D341Med (cell line): ENCODE measurements around the gene CYP4A22.
"Not testable (repeated sequence)": the region's sequence is repeated elsewhere in the genome, so short reads cannot be mapped to it uniquely, and the experiment has no call there.

Source experiments
- DNase-seq: peaks from one replicate; pipeline ENCODE4 v3.0.0; 2012; ENCODE audit warnings: low spot score

CYP4A22 gene

DNA sequence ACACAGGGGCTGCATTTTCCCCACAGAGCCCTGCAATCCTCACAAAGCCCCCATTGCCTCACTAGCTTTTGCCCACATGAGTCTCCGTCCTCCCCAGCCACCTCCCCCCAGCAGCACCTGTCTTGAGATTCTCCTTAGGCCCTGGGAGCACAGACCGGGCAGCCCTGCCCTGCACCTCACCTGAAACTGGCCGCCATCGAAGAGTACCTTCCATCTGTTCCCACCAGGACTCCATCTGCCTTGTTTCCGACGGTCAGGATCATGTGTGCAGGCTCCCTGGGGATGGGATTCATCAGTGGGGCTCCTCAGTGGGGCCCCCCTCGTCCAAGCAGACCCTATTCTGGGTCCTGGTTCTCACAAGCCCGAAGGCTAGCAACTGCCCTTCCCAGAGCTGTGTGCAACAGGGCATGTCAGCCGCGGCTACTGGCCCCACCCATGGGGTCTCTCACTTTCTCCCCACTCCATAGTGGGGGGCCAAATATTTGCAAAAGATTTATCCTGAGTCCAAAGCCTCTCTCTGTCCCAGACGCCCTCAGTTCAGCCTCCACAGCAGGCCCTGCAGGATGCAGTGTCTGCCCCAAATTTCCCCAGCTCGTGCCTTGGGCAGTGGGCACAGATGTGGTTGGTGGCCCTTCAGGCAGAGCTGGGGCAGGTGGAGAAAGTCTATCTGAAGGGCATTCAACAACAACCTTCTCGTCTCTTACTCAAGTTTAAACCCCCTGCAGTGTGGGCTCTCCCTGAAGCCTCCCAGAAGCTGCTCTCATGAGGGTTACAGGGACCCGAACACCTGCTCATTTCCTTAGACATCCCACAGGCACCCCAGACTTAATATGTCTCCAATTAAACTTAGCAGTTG is 47.8 kb downstream of the CYP4A22 start:
- peak; percentile 22 for DNase-seq

DNA sequence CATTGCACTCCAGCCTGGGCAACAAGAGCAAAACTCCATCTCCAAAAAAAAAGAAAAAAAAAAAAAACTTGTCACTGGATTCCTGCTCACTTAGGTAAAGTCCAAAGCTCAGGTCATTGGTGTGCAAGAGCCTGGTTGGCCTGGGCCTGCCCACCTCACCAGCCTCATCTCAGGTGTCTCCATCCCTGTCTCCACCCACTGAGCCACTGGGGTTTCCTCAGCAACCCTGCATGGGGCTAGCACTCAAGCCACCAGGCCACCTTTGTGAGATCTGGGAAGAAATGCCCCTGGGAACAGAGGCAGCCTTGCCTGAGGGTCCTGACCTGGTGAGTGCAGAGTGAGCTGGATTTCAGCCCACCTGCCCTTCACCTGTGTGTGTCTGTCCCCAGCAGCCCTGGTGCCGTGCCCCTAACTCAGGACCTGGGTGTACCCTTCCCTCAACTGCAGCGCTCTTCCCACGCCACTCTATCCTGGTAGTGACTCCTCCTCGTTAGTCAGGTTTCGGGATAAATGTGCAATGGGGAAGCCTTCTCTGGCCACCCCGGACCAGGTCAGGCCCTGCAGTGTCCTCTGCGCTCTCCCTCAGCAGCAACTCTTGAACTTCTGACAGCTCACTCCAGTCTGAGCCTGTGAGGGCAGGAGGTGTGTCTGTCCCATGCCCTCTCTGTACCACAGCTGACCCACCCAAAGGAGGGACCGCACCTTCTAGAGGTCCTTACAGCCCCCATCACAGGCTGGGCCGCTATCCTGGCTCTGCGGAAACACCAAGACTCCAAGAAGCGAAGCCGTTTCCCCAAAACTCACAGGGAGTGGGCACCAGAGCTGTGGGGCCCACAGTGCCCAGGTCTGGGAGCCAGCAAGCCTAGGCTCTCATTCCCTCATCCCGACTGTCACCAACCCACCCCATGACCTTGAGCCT is 49.3 kb downstream of the CYP4A22 start:
- DNase-seq = peak; percentile 5

DNA sequence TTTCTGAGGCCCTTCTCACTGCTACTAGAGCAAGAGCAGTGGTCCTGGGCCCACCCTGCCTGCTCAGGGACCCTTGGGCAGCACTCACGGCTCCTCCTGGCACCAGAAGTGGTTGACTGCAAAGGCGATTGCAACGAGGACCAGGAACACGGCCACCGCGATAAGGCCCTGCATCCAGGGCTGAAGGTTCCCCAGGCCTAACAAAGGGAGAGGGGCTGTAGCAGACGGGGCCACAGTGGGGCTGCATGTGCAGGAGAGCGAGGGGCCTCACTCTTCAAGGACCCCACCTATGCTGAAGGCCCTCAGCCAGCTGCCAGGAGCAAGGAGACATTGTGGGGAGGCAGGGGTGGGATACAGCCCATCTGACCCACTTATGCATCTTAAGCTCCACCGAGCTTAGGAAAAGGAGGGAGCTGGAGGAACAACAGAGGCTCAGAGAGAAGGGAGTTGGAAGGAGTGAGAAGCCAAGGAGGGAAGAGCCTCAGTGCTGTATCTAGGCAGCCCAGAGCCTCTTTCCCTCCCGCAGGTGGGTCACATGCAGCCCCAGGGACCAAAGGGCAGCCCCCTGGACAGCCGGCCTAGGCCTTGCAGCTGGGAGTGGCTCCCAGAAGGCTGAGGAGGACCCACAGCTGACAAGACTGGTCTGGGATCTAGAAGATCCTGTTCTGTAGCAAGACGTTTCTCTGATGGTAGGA is 50.1 kb downstream of the CYP4A22 start:
- peak; percentile 8 for DNase-seq

DNA sequence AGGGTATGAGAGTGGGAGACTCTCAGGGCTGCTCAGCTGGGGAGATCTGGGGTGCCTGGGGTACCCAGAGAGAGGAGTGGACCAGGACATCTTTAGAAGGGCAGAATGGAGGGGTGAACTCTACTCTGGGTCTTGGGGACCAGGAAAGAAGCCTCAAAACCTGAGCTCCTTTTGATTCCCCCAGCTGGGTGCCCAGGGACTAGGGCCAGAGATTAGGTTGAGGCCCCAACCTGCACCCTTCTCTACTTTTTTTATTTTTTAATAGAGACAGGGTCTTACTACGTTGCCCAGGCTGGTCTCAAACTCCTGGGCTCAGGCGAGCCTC is 50.6 kb downstream of the CYP4A22 start:
- peak; percentile 1 for DNase-seq

DNA sequence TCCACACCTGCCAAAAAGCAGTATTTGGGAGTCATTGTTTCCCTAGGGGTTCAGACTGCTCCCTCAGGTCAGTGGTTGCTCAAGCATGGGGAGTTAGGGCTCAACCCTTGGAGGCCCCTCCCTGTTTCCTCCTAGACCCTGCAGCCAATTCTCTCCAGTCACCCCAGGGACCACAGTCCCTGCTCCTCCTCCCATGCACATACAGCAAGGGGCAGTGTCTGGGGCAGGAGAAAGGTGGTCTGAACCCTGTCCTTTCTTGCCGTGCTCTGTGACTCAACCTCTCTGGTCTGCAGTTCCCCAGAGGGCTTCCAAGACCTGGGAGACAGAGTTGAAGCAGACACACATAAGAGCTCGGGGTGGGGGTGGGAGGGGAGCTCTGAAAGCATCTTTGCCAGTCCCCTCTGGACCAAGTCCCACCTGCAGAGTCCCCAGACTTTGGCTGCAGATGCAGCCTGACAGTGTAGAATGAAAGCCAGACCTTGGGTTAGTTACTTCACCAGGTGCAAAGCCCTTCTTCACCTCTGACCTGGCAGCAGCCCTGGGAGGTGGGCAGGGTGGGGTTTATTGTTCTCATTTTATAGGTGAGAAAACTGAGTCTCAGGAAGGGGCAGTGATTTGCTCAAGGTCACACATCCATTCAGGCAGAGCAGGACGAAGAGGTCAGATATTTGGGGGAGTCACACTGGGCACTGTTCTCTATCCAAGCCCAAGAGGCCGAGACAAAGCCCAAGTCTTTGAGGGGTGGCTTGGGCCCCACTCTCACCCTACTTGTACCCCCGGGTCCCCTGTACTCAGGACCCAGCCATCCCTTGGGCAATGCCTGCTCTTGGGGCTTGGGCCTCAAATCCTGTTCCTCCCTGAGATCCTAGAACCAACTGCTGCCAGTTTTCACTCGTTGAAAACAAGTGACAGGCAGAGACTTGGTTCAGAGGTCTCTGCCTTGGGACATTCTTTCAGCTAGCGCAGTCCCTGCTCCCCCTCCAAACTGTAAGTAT is 51.8 kb downstream of the CYP4A22 start:
- no peak for DNase-seq

DNA sequence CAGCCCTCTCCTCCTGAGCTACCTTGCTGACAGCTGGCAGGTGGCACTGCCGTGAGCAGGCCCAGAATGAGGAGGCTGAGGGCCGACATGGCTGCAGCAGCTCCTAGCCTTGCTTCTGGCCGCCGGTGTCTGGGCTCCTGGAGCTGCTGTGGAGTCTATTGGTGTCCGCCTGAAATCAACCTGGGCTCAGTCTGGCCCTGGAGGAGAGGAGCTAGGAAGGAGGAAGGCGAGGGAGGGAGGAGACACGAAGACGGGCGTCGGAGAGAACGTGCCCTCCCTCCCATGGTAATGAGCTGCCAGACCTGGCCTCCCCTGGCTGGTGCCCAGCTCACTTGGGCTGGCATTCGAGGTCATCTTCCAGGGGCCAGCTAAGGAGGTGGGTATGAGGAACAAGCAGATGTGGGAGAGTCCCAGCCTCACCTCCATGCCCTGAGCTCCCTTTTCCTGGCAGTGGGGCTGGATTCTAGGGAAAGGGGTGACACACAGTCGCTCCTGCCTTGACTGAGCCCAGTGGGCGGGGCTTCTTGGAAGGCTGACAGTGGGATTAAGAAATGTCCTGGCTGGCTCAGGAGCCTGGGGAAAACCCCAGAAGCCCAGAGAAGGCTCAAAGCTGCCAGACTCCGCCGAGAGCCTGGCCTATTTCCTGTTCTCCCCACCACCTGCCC is 52.7 kb downstream of the CYP4A22 start, which contains the start of gene PDZK1IP1:
Gene PDZK1IP1 (minus strand): TSS at position 193 of the 665 bp plus-strand sequence. CDS start 104 bp downstream, at position 89.
- no peak for DNase-seq

DNA sequence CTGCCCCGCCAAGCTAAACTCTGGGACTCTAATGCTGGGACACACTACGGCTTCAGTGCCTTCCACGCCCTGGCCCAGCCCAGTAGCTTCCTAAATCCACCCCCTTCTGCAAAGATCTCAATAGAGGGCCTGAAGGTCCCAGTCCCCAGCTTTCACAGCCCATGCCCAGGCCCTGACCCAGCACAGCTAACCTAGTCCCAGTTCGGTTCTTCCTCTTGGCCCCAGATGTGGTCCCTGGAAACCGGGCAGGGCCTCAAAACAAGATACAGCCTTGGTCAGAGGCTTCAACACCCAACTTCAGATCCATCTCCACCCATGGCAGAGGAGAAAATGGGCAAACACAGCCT is 53.2 kb downstream of the CYP4A22 start:
- no peak for DNase-seq

DNA sequence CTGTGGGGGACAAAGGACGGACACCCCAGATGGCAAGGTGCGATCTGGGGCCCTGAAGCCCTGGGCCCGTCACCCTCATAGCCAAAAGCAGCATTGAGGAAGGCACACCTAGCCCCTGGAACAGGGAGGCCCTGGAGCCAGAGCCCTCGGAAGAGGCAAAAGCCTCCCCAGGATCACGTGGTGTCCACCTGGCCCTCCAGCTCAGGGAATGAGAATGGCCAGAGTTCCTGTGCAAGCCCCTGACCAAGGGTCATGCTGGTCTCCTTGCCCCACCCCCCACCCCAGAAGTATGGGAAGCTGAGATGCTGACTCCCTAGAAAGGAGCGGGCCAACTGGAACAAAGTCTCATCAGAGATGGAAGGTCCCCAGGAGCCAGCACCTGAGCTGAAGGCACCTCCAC is 53.6 kb downstream of the CYP4A22 start:
- no peak for DNase-seq

DNA sequence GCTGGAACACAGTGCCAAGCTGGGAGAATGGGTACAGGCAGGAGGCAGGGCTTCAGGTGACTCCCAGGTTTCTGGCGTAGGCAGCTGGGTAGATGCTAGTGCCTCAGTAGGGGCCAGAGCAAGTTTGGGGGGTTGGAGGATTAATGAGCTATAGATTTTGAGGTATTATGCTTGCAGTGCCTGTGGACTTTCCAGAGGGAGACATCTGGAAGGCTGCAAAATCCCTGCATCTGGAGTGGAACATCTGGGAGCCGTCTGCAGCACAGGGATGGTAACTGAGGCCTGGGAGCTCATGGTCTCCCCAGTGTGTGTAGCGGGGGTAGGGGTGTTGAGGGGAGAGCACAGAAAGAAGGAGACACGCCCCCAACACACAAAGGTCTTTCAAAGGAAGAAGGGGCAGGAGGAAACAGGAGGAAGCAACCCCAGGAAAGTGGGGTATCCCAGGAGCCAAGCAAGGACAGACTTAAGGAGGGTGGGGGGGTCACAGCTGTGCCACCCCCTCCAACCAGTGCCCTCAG is 54.8 kb downstream of the CYP4A22 start:
- DNase-seq = no peak

DNA sequence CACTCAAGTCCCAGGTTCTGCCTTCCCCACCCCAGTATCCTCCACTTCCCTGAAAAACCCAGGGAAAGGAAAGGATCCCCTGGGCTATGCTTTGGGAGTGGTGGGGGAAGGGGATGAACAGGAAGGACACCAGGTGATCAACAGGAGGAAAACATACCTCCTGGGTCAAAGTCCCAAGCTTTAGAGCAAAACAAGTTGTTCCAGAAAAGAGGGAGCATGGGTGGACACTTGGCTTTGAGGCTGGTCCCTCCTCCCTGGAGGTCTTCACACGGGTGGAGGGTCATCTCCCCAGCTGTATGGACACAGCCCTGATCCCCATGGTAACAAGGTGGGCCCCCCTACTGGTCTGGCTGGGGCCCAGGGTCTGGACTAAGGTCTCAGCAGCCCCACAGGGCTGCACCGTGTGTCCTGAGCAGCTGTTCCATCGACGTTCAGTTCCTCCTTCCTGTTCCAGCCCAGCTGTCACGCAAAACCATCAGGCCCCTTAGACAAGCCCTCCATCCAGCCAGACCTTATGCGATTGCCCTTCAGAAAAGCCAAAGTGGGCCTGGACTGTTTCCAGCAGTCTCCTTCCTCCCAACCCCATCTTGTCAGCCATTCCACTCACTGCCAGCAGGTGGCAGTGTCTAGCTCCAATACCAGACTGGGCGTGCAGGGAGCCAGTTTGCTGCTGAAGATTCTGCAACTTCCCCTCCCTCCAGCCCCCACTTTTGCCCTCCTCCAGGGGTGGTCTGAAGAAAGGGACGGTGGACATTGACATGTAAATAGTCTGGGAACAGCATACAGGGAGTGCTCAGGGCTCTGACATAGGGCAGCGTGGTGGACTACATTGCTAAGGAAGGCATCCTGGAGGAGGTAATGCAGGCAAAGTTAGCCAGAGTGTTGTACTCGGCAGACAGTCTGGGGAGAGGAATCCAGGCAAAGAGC is 55.5 kb downstream of the CYP4A22 start:
- DNase-seq = peak; percentile 81

DNA sequence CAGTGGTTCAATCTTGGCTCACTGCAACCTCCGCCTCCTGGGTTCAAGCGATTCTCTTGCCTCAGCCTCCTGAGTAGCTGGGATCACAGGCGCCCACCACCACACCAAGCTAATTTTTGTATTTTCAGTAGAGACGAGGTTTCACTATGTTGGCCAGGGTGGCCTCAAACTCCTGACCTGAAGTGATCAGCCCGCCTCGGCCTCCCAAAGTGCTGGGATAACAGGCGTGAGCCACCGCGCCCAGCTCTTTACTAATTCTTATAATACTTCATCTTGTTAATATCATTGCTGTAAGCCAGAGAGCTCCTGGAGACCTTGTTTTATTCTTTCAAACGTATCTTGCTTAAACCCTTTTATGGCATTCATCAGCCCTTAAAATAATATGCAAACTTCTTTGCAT is 56.3 kb downstream of the CYP4A22 start:
- not testable (repeated sequence) for DNase-seq

DNA sequence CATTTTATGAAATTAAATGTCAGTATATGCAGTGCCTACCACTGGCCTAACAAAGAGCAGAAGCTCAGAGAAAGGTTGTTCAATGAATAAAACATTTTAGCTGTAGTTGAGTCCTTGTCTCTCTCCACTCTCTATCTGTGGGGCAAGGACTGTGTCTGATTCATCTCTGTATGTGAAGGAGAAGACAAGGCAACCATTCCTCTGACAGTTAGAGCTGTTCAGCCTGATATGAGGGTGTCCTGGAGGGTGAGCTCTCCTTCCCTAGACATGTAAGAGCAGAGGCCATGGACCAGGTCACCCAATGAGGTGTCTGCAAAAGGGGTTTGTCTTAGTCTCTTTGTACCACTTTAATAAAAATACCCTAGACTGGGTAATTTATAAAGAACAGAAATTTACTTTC is 57.1 kb downstream of the CYP4A22 start:
- DNase-seq = no peak

DNA sequence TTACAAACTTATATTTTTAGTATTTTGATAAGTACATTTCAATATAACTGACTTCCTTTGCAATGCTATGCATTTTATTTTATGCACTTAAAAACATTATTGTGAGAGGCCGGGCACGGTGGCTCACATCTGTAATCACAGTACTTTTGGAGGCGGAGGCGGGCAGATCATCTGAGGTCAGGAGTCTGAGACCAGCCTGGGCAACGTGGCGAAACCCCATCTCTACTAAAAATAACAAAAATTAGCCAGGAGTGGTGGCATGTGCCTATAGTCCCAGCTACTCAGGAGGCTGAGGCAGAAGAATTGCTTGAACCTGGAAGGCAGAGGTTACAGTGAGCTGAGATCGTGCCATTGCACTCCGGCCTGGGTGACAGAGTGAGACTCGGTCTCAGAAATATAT is 58.7 kb downstream of the CYP4A22 start:
- DNase-seq = not testable (repeated sequence)

DNA sequence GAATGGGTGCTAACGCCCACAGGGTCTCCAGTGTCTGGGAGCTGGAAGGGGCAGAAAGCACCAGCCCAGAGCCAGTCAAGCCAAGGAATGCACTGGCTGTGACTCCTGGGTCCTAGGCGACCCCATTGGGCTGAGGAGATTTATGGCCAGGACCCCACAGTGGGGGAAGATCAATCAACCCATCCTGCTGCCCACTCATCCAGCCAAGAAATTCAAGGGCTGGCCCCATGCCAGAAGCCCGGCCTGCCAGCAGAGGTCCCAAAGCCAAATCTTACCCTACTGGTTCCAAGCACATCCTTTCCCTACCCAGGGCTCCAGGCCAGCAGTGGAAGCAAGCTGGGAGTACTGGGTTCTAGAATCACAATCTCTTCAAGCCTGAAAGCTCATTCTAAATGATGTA is 59.4 kb downstream of the CYP4A22 start:
- no peak for DNase-seq

DNA sequence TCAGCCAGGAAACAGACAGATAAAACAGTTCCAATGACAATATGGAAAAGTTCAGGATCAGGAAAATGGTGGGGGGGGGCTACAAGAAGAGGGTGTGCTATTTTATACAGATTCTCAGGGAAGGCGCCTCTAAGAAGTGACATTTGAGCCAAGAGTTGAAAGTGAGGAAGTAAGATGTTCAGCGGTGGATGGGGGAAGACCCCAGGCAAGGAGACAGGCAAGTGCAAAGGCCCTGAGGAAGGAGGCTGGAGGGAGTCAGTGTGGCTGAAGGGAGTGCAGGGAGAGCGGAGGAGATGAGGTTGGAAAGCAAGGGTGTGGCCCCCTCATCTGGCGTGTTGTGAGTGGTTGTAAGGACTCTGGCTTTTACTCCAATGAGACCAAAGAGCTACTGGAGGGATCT is 61.0 kb downstream of the CYP4A22 start:
- no peak for DNase-seq
